Brain microvascular endothelial cell (primary cell): ENCODE results near the gene HPCAL4.

ENCODE experiments used
- DNase-seq: peaks from one replicate; pipeline ENCODE4 v3.0.0-alpha.2; 2020
- H3K27ac ChIP-seq: fragments of 250-450 bp; sonication (Bioruptor Pico); 2 replicates; pipeline ENCODE4 v1.5.1; 2020; ENCODE audit warnings: mild to moderate bottlenecking, moderate library complexity
- H3K27me3 ChIP-seq: fragments of 250-450 bp; sonication (Bioruptor Pico); replicated peaks from 2 replicates; pipeline ENCODE4 v1.5.1; 2020; ENCODE audit warnings: mild to moderate bottlenecking
- H3K36me3 ChIP-seq: fragments of 250-450 bp; sonication (Bioruptor Pico); replicated peaks from 2 replicates; pipeline ENCODE4 v1.5.1; 2020; ENCODE audit warnings: mild to moderate bottlenecking
- H3K4me3 ChIP-seq: 2 replicates; pipeline ENCODE4 v1.5.1; 2011; ENCODE audit warnings: low read depth, mild to moderate bottlenecking, control low read depth, low read length, moderate library complexity
- CTCF ChIP-seq: IDR thresholded peaks from 2 replicates; pipeline ENCODE4 v1.5.1; 2011; ENCODE audit warnings: low read depth, mild to moderate bottlenecking, moderate library complexity, low read length, control low read depth, inconsistent platforms; ENCODE audit errors: missing control alignments
- in situ Hi-C: cut with HindIII; loops from 2 replicates; pipeline ENCODE4 v1.10.0; 2017; ENCODE audit warnings: low sequenced_read_pairs, low pct_ligation_motif_present

Gene HPCAL4

DNA sequence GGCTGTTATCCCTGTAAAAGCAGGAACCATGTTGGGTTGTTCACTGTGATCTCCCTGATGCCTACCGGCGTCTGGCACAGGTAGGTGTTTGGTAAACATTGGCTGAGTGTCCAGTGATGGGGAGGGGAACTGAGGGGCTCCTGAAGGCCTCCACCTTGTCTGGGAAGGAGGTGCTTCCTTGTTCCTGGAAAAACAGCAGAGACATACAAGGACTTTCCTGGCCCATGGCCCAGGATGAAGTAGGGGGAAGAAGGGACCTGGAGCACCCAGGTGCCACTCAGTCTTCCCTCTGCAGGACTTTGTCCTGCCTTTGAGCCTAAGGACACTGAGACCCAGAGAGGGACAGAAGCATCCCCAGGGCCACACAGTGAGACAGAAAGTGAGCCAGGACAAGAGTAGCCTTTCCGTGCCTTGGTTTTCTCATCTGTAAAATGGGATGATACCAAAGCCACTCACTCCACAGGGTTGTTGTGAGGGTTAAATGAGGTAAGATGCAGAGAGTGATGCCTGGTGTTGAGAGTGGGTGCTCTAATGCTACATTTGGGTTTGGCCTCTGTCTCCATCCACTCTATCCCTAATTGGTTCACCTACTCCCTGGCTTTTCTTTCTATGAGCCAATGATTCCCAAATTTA, 45.7 kb downstream of the HPCAL4 start:
- H3K27ac ChIP-seq, result no peak overlapping the region
- H3K27me3 ChIP-seq, result no peaks in the 10 kb centered on the region
- no peak for TF ChIP-seq CTCF
- no peaks in the 10 kb centered on the region for H3K36me3 ChIP-seq
- no peak for DNase-seq
- in situ Hi-C loops, result no loop called here
- H3K4me3 ChIP-seq, result no peak overlapping the region

GRCh38 chr1:39643705-39644104, 47.5 kb downstream of the HPCAL4 start:
- no peaks in the 10 kb centered on the region for H3K36me3 ChIP-seq
- in situ Hi-C loops, result no loop called here
- no peaks in the 10 kb centered on the region for H3K27me3 ChIP-seq
- TF ChIP-seq CTCF, result no peak
- H3K27ac ChIP-seq, result no peak overlapping the region
- H3K4me3 ChIP-seq, result no peak overlapping the region
- no peak for DNase-seq

- in situ Hi-C loops, result no loop called here
- no peak for TF ChIP-seq CTCF
- Histone ChIP-seq H3K27me3 (no peaks in the 10 kb centered on the region), H3K27ac (no peak overlapping the region), H3K36me3 (no peaks in the 10 kb centered on the region), H3K4me3 (no peak overlapping the region)
- DNase-seq, result no peak
Measured at GRCh38 chr1:39642796-39643195, 48.4 kb downstream of the HPCAL4 start.

DNA sequence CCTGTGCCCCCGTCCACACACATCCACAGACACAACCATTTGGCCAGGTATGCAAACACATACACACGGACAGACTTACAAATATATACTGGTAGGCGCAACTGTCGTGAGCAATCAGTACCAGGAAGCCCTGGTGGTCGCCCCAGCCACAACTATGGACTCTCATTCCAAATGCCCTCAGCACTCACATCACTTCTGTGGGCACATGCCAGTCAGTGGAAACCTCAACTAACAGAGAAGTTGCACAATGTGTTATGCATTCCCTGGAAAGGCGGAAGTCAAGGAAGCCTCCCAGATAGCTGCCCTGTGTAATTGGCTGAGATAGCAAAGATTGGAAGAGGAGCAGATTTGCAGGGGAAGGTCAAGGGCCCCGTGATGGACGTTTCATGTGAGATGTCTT, 50.4 kb downstream of the HPCAL4 start:
- H3K36me3 ChIP-seq, result no peaks in the 10 kb centered on the region
- H3K27ac ChIP-seq, result no peak overlapping the region
- no peak overlapping the region for H3K4me3 ChIP-seq
- DNase-seq, result no peak
- in situ Hi-C loops, result no loop called here
- H3K27me3 ChIP-seq, result no peaks in the 10 kb centered on the region
- TF ChIP-seq CTCF, result no peak

GRCh38 chr1:39639305-39640130, 51.7 kb downstream of the HPCAL4 start, which contains the start of gene HEYL:
TSS of gene HEYL (minus strand) at chr1:39639643. CDS start at chr1:39639625, 18 bp downstream.
- in situ Hi-C loops, result no loop called here
- Histone ChIP-seq H3K4me3 (peak within 1 kb of the TSS; percentile 49), H3K27ac (no peak within 1 kb of the TSS), H3K27me3 (no peaks in the 10 kb centered on the region), H3K36me3 (no peaks in the 10 kb centered on the region)
- TF ChIP-seq CTCF, result peak; percentile 60
- peak; percentile 42 for DNase-seq

DNA sequence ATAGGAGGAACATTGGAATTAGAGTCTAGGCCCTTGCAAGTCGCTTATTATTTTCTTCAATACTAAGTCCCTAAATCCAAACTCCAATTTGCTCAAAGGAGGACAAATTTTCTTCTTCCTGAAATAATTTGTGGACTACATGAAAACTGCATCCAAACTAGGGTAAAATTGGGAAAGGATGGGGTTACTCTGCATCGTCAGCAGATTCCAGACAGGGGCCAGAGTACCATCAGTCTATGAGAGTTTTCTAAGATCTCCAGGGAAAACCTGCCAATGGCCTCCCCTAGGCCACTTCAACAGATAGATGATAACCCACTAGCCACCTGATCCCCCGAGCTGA, 52.3 kb downstream of the HPCAL4 start:
- no peaks in the 10 kb centered on the region for H3K27me3 ChIP-seq
- H3K4me3 ChIP-seq, result peak overlapping the region; percentile 49

More for the DNA sequence above, 52.3 kb downstream of the HPCAL4 start:
- in situ Hi-C loops, result no loop called here
- TF ChIP-seq CTCF, result no peak
- Histone ChIP-seq H3K36me3 (no peaks in the 10 kb centered on the region), H3K27ac (no peak overlapping the region)
- DNase-seq, result no peak
